Cerebellar nuclear complex (tissue), 1 donor: Measurements from ENCODE around the gene ZNF627.
"Not testable (repeated sequence)": the region's sequence is repeated elsewhere in the genome, so short reads cannot be mapped to it uniquely, and the experiment has no call there.

Source experiments
- DNase-seq, 2 experiments: peaks; one replicate each; lab custom pipeline; 2025; lab: John Stamatoyannopoulos, UW

Gene ZNF627

GRCh38 chr19:11624069-11624463 lies 26.8 kb downstream of the ZNF627 start:
- no peak for DNase-seq

DNA sequence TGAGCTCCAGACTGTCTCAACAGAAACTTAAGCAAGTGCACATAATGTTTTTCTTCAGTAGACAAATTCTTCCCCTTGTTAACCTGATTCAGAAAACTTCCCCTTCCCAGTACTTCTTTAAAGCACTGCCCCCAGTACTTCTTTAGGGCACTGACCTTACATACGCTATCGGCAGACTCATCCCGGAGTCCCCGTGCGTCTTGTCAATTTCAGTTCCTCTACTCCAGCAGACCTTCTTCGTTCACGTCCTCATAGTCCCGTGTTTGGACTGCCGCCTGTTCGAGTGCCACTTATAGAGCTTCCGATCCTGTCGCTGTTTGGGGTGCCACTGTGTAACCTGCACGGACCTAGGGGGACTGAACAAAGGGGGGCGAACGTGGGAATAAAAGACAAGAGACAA lies 29.0 kb downstream of the ZNF627 start:
- DNase-seq: no peak

DNA sequence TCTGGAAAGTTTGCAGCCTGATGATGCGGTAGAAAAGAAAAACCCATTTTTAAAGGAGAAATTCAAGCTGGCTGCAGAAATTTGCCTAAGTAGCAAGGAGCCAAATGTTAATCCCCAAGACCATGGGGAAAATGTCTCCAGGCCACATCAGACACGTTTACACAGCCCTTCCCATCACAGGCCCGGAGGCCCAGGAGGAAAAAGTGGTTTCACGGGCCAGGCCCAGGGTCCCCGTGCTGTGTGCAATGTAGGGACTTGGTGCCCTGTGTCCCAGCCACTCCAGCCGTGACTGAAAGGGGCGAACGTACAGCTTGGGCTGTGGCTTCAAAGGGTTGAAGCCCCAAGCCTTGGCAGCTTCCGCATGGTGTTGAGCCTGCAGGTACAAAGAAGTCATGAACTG lies 35.9 kb downstream of the ZNF627 start:
- DNase-seq: no peak

- DNase-seq: not testable (repeated sequence)
These were observed 36.9 kb downstream of the ZNF627 start for GRCh38 chr19:11634018-11634662.

- DNase-seq: no peak
These were observed 41.9 kb downstream of the ZNF627 start for GRCh38 chr19:11639245-11639601.

DNA sequence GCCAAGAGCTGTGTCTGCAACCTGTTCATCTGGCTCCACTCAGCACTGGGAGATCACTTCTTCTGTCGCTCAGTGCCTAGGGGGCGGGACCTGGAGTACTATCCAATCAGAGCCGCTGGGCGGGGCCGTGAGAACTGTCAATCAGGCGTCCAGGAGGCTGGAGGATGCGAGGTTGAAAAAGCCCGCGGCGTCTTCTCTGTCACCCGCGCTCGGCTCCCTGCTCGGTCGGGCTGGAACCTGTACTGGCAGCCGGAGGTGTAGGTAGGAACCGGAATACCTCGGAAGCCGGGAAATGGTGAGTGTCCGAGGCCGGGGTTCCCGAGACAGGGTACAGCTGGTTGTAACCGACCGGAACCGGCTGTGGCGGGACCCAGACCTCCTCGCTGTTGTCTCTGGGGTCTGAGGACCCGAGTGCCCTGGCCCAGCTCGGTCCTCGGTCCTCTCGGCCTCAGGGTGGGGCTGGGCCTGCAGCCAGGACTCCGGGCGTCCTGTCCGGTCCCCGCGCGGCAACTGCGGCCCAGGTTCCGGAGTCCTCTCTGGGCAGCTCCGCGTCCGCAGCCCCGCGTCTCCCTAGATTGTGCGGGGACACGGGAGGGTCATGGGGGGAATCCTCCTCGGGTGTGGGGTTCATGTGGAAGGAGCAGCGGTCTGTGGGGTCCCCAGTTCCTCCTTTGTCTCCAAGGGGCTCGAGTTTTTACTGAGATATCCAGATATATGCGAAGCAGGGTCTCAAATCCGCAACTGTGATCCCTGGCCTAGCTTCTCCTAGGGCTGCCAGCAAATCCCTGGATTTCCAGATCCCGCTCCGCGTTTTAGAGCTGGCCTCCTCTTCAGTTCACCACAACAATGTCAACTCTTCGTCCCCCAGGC lies 42.6 kb downstream of the ZNF627 start:
- peak; percentile 74 to 96 for DNase-seq

DNA sequence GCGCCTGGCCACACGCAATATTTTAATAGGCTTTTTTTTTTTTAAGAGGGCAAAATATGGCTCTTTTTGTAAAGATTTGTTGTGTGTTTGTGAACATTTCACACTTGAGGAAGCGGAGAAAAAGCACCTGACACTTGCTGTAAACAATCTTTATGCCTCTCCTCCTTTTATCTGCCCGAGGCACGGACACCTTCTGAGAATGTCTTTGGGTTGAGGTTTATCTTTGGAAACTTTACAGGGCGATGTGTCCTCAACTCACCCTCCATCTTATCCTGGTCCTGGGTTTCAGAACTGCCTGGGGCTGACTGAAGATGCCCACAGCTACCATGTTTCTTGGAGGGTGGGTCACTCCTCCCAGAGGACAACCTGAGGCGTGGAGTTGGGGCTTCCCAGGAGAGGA lies 44.0 kb downstream of the ZNF627 start:
- no peak for DNase-seq

- no peak for DNase-seq
These were observed 45.6 kb downstream of the ZNF627 start for GRCh38 chr19:11642902-11643301.

GRCh38 chr19:11649941-11650340 lies 52.7 kb downstream of the ZNF627 start:
- no peak for DNase-seq

DNA sequence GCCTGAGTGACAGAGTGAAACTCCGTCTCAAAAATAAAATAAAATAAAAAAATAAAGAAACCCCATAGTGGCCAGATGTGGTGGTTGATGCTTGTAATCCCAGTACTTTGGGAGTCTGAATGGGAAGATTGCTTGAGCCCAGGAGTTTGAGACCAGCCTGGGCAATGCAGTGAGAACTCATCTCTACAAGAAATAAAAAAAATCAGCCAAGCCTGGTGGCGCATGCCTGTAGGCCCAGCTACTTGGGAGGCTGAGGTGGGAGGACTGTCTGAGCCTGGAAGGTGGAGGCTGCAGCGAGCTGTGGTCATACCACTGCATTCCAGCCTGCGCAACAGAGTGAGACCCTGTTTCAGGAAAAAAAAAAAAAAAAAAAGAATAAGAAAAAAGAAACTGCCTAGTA lies 53.8 kb downstream of the ZNF627 start:
- DNase-seq: no peak

GRCh38 chr19:11652056-11652455 lies 54.8 kb downstream of the ZNF627 start:
- no peak for DNase-seq

DNA sequence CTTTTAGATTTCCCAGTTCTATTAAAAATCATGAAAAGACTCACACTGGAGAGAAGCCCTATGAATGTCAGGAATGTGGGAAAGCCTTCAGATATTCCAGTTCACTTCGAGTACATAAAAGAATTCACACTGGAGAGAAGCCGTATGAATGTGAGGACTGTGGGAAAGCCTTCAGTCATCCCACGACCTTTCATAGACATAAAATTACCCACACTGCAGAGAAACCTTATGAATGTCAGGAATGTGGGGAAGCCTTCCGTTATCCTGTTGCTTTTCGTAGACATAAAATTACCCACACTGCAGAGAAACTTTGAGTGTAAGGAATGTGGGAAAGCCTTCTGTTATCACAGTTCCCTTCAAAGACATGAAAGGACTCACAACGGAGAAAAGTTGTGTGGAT lies 55.2 kb downstream of the ZNF627 start:
- no peak for DNase-seq

- DNase-seq: no peak
These were observed 59.3 kb downstream of the ZNF627 start for GRCh38 chr19:11656535-11656934.

DNA sequence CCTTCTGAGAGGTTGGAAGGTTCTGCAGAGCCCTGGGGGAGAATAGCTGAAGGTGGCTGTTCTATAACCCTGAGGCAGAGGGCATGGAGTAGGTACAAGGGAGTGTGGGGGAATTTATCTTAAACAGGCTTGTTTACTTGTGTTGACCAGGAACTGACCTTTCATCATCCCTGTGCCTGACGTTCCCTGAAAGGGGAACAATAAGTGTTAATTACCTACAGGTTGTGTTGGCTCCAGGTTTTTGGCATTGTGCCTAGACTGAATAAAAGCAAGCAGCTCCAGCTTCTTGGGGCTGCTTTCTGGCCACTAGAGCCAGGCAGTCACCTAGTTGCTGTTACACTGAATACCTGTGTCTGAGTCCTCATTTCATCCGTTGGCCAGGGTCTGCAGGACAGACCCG lies 60.0 kb downstream of the ZNF627 start:
- no peak for DNase-seq

GRCh38 chr19:11658970-11659369 lies 61.7 kb downstream of the ZNF627 start:
- DNase-seq: no peak

DNA sequence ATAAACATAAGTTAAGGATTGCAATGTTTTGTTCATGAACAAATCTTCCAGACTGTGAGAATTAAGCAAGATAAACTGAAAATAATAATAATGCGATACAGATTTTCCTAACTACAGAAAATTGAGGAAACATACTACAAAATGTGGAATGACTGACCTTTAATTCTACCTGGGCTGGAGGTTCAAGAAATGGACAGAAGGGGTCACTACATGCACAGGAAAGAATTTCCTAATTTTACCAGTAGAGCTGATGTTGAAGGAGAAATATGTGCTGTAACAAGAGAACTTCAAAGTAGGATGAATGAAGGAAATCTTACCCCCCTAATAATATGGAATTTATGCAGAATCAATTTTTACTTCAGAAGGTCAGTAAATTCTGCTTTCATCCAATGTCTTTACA lies 62.3 kb downstream of the ZNF627 start:
- DNase-seq: no peak

DNA sequence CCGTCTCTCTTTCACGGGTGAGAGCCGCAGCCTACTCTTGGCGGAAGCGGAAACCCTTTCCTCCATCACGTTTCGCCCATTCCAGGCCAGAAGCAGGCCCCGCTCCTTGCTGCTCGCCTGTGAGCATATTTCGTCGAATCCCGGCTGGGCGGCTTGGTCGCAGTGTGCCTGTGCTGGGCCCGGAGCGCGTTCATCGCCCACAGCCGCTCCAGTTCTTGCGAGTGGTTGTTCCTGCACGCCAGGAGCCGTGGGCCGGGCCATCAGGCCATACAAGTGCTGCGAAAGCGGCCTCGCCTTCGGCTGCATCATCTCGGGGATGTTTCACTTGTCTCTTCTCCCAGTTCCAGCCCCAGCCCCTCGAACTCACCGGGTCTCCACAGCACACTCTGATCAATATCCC lies 65.0 kb downstream of the ZNF627 start:
- DNase-seq: no peak

DNA sequence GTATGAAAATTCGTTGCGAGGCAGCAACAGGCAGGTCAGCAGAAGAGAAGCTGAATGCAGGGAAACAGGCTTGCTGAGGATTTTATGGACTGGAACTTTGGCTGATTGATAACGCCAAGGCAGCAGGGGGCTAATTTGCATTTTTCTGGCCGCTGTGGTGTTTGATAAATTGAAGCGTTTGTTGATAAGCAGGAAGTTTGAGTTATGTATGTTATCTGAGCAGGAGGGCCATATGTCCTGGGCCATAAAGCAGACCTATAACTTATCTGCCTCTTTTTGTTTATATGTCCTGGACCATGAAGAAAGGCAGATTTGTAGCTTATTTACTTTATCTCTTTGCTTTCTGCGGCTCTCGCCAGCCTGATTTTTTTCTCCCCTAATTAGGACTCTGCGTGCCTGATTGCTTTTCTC lies 65.9 kb downstream of the ZNF627 start:
- no peak for DNase-seq
